ENCODE data around the gene PPP2R2C.

Gene PPP2R2C

GRCh38 chr4:6472387-6473263 is at the start of gene PPP2R2C:
Gene PPP2R2C, minus strand, starts transcription at chr4:6472614. Its CDS starts 385 bp downstream, at chr4:6472229.
- no peak for DNase-seq (ENCODE audit: low read depth)

GRCh38 chr4:6520978-6521377 is 48.6 kb upstream of the PPP2R2C start:
- DNase-seq (ENCODE audit: low read depth): no peak

DNA sequence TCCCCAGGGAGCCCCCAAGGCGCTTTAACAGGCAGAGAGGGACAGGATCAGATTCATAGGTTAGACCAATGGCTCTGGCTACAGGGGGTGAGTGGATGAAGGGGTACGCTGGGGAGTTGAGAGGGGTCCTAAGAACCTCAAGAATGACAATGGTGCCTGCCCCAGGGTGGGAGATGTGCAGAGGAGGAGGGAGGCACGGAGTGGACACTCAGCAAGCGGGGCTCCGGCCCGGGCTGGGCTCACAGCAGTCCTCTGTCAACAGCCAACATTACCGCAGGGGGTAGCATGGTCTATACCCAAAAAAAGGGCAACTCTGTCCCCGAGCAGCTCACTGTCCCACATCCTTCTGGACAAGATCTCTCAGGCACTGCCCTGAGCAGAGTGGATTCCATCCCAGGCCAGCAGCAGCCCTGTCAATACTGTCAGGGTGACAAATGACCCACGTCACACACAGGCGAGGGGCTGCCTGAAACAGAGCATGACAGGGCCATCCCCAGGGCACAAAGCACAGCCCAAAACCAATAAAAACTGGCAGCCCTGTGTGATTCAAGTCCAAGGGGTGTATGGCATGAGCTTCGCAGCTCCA is 47.7 kb upstream of the PPP2R2C start:
- no peak for DNase-seq (ENCODE audit: low read depth)

DNA sequence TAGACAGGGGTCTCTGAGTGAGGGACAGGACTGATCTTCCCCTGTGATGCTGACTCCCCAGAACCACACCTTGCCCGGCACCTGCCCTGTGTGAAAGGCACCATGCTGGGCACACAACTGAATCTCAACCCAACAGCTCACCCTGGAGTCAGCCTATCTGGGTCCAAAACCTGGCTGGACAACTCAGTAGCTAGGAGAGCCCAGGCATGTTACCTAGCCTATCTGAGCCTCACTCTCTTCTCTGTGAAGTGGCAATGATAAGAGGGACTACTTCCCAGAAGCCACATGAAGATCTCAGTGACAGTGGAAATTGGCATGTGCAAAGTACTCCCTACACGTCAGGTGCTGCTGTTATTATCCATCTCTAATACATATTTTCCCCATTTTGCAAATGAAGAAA is 44.8 kb upstream of the PPP2R2C start:
- no peak for DNase-seq (ENCODE audit: low read depth)

- DNase-seq (ENCODE audit: low read depth): no peak
These were observed 44.3 kb upstream of the PPP2R2C start for GRCh38 chr4:6516762-6517161.

DNA sequence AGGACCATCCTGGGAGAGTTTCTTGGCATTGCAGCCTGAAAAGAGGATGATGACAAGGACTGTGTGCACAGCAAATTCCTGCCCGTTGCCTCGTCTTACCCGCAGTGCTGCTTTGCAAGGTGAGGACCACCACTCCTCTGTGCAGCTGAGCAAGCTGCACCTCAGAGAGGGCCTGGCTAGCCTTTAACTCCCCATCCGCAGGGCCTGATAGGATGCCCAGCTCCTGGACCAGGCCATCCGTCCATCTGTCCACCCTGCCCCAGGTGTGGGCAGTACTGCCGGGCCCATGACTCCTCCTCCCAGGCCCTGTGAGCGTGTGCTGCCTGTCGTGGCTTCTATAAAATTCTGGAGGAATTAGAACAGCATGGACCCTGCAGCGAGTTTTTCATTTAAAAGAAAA is 43.9 kb upstream of the PPP2R2C start:
- DNase-seq (ENCODE audit: low read depth): no peak

GRCh38 chr4:6513678-6514077 is 41.3 kb upstream of the PPP2R2C start:
- DNase-seq (ENCODE audit: low read depth): no peak

GRCh38 chr4:6509587-6509986 is 37.2 kb upstream of the PPP2R2C start:
- DNase-seq (ENCODE audit: low read depth): no peak

DNA sequence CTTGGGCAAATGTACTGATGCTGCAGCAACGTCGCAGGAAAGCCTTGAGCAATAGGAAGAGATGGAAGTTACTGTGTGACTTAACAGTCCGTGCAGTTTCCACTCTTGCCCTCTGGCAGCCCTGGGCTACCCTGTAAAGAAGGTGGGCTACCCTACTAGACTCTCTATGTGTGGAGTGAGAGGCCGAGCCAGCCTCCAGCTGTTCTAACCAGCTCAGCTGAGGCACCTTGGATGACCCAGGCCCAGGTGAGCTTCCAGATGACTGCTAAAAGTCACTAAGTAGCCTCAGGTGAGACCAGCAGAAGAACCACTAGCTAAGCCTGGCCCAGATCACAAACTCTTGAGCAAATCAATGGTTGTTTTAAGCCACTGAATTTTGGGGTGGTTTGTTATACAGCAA is 34.9 kb upstream of the PPP2R2C start:
- no peak for DNase-seq (ENCODE audit: low read depth)

DNA sequence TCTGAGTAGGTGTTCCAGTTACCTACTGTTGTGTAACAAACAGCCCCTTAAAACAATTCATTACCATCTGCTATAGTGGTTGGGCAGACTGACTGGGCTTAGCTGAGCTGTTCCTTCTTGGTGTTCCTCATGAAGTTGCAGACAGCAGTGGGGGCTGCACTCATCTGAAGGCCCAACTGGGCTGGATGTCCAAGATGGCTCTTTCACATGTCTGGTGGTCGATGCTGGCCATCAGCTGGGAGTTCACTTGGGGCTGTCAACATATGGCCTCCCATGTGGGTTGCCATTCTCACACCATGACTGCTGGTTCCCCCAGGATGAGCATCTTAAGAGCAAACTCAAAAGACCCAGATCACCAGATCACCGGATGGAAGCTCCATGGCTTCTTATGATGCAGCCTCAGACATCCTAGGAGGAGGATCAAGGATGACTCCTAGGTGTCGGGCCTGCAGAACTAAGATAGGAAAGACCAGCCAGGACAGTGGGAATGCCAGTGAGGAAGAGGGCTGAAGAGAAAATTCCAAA is 34.3 kb upstream of the PPP2R2C start:
- DNase-seq (ENCODE audit: low read depth): no peak

- no peak for DNase-seq (ENCODE audit: low read depth)
These were observed 32.6 kb upstream of the PPP2R2C start for GRCh38 chr4:6504900-6505496.

DNA sequence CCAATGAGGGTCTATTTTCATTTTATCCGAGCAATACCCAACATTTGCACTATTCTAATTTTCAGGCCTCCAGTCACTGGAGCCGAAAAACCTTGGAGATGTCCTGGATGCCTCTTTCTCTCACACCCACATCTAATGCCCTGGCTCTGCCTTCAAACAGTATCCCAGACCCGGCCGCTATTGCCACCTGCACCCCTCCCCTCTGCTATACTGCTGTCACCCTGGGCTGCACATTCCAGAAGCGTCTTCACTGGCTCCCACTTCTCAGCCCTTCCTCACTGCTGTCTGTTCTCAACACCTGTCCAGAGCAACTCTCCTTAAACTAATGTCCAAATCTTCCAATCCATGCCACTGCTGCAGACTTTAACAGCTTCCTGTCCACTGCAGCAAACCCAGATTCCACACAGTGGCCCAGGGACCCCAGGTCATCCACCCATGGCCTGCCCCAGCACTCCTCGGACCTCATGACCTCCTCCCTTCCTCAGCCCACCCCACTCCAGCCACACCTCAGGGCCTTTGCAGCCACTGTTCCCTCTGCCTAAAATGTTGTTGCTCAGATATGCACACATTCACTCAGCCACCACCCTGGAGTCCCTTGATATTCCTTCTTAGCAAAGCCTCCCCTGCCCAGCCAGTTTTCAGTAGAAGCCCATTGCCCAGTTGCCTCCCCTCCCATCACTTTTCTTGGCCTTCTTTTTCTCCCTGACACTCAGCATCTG is 30.5 kb upstream of the PPP2R2C start:
- DNase-seq (ENCODE audit: low read depth): no peak

DNA sequence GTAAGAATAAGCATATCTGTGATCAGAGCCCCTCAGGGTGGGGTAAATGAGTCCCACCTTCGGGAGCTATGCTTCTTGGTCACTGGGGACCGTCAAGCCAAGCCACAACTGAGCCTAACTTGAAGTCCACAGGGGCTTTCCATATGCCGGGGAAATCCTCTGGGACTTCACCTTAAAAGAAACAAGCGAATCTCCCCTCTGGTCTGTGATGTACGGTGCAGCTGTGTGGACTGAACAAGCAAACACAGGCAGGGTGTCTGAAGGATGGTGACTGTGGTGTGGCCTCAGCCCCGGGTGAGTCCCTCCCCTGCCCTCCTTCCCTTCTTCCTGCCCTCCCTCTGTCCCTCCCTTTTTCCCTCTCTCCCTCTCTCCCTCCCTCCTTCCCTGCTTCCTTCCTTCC is 29.7 kb upstream of the PPP2R2C start:
- DNase-seq (ENCODE audit: low read depth): no peak

GRCh38 chr4:6501171-6501570 is 28.8 kb upstream of the PPP2R2C start:
- no peak for DNase-seq (ENCODE audit: low read depth)

DNA sequence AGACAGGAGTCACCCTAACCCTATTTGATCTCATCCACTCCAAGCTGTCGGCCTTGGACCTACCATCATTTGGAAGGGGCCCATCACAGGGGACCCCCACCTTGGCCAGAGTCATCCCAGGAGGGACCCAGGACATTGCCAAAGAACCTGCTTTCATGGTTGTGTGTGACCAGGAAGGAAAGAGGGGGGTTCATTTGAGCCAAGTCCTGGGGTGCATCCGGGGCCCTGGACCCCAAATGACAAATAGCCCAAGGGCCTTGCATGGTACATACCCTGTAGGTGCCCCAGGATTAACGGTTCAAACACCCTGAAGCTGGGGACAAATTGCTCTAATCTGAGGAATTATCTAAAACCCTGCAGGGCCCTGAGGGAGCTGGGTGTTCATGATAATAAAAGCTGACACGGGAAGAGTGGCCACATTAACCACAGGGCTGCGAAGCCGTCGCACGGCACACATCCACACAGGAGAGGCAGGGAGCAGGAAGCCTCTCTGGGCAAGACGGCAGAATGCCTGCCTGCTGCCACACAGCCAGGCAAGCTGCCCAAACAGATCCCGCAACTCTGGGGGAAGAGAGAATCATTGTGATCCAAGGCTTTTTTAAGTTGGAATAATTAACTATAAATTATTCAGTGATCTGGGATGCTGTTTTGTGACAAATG is 28.2 kb upstream of the PPP2R2C start:
- no peak for DNase-seq (ENCODE audit: low read depth)

DNA sequence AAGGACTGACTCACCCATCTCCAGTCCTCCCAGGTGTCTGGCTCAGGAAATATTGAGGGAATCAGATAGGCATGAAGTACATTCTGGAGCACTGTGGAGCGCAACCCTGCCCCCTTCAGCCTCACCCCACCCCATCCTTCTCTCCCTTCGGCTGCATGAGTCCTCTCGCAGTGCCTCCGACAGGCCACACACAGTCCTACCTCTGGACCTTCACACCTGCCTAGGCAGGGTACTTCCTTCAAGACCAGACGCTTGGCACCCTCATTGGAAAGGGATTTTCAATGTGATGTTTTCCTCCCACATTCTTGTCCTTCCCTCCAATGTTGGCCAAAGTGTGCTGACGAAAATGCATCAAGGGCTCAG is 26.8 kb upstream of the PPP2R2C start:
- no peak for DNase-seq (ENCODE audit: low read depth)

DNA sequence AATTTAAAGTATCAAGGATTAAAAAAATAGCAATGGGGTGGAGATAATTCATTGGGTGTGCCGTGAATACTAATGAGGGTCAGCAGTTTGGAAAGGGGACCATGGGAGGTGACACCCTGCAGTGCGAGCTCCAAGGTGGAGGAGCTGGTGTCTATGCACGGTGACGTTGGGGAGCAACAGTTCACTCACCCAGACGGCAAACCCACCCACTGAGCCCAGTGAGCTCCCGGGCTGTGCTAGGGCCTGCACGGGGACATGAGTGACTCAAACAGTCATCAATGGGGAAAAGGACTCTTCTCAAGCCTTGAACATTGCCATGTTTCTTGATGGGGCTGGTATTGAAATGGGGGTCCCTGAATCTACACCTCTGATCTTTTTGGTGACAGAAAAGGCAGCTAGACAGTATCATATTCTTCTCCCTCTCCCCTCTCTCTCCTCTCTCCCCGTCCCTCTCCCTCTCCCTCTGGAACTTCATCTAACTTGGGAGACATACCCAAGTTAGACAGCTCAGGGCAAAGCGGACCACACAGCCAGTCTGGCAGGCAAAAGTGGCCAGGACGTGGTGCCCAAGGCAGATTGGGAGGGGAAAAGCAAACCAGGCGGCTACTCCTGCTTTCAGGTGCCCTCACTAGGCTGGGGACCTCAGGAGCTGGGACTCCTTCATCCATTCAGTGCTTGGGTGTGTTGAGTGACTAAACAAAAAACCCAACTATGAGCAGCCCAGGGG is 26.3 kb upstream of the PPP2R2C start:
- DNase-seq (ENCODE audit: low read depth): no peak

GRCh38 chr4:6497796-6498195 is 25.4 kb upstream of the PPP2R2C start:
- no peak for DNase-seq (ENCODE audit: low read depth)

DNA sequence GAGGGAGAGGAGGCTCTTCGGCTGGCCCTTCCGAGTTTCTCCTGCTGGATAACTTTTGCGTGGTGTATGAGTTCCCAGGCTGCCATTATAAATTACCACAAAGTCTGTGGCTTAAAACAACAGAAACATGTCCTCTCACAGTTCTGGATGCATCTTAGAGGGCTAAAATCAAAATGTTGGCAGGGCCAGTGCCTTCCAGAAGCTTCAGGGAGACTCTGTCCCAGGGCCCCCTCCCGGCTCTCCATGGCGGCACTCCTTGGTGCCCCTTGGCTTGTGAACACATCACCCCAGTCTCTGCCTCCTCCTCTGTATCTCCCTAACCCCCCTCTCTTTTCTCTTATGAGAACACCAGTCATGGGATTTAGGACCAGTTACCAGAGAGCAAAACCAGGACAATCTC is 23.3 kb upstream of the PPP2R2C start:
- no peak for DNase-seq (ENCODE audit: low read depth)

- DNase-seq (ENCODE audit: low read depth): no peak
These were observed 22.8 kb upstream of the PPP2R2C start for GRCh38 chr4:6495296-6495590.
